Stimulated activated CD4-positive, alpha-beta T cell treated with anti-CD3 and anti-CD28 coated beads, Interleukin-4, amount 100 ng/mL, for 1 hour (primary cell): ENCODE results near the gene KLHL8.
"Not testable (repeated sequence)": the region's sequence is repeated elsewhere in the genome, so short reads cannot be mapped to it uniquely, and the experiment has no call there.

Experiments
- DNase-seq: peaks from one replicate; pipeline ENCODE4 v3.0.0-alpha.2; 2020

KLHL8 gene

GRCh38 chr4:87227751-87228151, 7.3 kb upstream of the KLHL8 start:
- DNase-seq = no peak

DNA sequence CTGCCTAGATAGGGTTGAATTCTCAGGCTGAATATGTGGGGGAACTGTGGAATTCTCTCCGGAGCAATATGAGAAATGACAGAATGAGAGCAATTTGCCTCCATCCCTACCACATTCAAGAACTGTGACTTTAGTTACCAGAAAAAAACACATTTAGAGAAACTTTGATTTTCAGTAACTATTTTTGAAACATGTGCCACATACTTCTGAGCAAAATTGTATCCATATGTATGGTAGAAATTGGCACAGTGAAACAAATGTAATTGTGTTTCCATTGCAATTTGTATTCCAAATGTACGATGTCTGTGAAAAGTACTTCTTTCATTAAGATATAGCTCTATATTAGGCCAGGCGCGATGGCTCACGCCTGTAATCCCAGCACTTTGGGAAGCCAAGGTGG, 5.5 kb upstream of the KLHL8 start:
- DNase-seq = no peak

DNA sequence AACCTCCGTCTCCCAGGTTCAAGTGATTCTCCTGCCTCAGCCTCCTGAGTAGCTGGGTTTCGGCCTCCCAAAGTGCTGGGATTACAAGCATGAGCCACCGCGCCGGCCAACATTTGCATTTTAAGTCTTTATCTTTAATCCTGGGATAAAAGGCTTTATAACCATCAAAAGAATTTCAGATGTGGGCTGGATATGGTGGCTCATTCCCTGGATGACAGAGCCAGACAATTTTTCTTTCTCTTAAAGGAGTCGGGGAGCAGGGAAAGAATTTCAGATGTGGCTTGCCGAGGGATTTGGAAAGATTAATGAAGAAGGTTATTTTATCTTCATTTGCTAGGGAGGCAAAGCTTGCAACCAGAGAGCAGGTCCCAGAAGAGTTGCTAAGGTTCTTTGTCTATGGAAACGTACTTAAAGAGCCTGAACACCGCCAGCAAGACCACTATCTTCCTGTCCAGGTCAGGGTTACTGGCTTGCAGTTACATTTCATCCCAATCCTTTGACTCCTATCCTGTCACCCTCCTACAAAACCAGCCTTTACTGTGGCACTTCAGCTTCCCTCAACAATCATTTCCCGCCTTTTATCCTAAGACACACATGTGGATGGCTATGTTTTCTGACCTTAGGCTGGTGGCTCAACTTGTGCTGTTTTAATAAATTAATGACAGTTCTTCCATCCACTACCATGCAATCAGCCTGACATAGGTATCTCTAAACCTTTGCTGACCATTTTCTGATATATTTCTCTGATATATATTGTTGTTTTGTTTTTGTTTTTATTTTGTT, 3.9 kb upstream of the KLHL8 start:
- DNase-seq = no peak

DNA sequence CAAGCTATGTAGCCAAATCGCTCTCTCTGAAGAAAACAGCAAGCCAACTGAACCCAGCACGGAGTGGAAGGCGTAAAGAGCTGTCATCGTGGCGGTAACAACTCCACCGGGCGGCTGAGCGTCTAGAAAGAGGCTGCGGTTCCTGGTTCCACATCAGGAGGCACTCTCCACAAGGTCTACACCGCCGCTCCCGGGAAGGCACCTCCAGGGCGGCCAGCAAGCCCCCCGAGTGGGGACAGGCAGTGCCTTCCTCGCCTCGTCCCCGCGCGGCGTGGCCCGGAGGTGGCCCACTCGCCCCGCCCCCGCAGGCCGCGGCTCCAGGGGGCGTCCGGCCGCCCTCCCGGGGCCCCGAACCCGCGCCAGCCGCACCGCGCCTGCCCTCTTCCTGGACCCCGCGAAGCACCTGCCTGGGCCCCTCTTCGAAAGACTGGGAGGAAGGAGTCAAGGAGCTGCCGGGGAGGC, 755 bp downstream of the KLHL8 start:
- DNase-seq = peak; percentile 52

DNA sequence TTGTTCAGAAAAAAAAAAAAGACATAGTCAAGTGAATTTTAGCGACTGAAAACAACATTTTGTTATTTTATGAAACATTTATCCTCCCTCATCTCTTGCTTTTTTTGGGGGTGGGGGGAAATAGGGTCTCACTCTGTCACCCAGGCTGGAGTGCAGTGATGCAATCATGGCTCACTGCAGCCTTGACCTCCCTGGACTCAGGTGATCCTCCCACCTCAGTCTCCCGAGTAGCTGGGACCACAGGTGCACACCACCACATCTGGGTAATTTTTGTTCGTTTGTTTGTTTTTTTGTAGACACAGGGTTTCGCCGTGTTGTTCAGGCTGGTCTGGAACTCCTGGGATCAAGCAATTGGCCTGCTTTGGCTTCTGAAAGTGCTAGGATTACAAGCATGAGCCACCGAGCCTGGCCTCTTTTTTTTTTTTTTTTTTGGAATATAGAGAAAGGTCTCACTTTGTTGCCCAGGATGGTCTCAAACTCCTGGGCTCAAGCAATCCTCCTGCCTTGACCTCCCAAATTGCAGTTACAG, 3.1 kb downstream of the KLHL8 start:
- not testable (repeated sequence) for DNase-seq

DNA sequence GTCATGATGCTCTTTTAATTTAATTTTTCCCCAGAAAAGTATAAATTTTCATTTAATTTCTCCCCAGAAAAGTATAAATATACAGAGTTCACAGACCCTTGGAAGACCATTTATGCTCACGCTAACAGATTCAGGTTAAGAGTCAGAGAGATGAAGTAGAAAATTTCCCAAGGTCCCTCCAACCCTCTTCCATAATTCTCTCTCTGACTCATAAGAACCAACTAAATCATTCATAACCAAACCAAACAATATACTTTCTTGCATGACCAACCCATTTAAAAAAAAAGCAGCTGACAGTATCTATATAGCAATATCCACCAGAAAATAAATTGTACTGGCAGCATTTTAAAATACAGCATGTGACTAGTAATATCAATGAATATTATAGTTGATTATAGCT, 3.9 kb downstream of the KLHL8 start:
- no peak for DNase-seq

- no peak for DNase-seq
Observed at GRCh38 chr4:87213421-87214075, 6.9 kb downstream of the KLHL8 start.

GRCh38 chr4:87211249-87211952, 9.0 kb downstream of the KLHL8 start:
- DNase-seq = no peak

DNA sequence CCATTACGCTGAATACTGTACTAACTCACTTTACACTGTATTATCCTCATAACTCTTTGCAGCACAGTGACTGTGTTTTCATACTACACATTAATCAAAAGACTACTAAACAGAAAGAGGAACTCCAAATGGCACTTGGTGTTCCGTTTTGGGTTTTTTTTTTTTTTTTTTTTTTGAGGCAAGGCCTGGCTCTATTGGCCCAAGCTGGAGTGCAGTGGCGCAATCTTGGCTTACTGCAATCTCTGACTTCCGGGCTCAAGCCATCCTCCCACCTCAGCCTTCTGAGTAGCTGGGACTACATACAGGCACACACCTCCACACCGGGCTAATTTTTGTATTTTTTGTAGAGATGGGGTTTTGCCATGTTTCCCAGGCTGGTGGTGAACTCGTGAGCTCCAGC, 10.7 kb downstream of the KLHL8 start:
- DNase-seq = no peak

DNA sequence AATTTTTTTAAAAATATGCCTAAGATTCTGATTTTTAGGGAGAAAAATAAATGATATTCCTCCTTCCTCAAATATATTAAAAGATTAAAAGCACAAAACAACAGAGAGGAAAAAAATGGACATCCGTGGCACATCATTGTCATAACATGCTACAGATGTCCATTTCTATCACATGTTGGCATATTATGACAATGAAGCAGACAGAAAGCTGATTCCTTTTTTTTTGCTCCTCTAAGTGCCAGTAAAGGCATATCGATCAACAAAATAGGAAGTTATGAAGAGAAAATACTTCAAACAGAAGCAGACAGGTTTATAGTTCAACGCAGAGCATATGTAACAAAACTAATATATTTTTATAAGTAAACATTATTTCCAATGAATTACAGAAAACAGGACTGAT, 11.2 kb downstream of the KLHL8 start:
- DNase-seq = no peak

- no peak for DNase-seq
Observed at GRCh38 chr4:87204559-87204958, 15.9 kb downstream of the KLHL8 start.

DNA sequence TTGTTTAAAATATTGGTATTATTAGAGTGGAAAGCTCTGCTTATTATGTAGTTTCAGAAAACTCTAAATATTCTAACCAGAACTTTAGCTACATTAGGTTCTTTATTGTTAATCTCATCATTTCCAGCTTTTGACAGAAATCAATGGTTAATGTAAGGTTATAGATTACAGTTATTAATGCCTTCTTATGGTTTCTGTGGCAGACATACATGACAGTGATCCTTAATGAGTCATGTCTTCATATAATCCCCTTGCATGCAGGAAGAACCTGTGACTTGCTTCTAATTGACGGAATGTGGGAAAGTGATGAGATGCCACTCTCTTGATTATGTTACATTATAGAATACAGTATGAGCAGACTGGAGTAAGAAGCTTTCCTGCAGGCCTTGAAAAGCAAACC, 23.5 kb downstream of the KLHL8 start:
- DNase-seq = no peak

DNA sequence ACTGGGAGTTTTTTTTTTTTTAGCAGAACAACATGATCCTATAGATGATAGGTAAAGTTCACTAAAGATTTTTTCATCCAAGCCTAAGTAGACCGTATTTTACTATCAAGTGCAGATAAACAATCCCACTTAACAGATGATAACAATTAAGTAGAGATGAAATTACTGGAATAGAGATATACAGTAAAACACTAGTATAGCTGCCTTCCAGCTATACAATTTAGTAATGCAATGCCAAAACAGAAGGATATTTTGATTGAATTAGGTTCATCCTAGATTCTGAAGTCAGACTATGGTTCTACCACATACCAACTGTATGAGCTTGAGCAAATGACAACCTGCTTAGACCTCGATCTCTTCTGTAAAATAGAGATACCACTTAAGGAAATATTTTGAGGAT, 24.3 kb downstream of the KLHL8 start:
- DNase-seq = no peak

- no peak for DNase-seq
Observed at GRCh38 chr4:87193958-87194675, 26.3 kb downstream of the KLHL8 start.

DNA sequence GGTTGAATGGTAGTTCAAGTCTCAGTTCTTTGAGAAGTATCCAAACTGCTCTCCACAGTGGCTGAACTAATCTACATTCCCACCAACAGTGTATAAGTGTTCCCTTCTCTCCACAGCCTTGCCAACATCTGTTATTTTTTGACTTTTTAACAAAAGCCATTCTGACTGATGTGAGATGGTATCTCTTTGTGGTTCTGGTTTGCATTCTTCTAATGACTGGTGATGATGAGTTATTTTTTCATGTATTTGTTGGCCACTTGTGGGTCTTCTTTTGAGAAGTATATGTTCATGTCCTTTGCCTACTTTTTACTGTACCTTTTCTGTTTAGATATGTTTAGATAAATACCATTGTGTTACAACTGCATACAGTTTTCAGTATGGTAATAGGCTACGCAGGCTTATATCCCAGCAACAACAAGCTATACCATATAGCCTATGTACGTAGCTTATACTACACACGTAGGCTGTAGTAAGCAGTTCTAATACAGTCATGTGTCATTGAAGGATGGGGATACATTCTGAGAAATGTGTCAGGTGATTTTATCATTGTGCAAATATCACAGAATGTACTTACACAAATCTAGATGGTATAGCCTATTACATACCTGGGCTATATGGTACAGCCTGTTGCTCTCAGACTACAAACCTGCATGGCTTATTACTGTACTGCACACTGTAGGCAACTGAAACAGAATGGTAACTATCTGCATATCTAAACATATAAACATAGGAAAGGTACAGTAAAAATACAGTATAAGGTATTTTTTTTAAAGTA, 28.1 kb downstream of the KLHL8 start:
- no peak for DNase-seq

- DNase-seq = no peak
Observed at GRCh38 chr4:87188932-87189331, 31.5 kb downstream of the KLHL8 start.

DNA sequence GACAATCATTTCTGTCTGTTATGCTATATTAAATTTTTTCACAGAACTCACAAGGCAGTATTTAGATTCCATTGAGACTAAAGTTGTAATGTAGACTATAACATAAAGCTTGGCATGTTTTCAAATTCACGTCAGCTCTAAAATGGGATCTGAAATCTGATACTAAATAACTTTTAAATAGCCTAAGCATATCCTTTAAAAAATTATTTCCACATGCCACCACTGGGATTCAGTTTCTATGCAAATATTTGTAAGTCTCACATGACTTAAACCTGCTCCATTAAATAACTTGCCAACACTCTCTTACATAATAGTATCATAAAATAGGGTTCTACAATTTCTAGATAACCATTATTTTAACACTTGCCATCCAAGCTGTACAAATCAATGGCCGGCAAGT, 32.4 kb downstream of the KLHL8 start:
- no peak for DNase-seq

DNA sequence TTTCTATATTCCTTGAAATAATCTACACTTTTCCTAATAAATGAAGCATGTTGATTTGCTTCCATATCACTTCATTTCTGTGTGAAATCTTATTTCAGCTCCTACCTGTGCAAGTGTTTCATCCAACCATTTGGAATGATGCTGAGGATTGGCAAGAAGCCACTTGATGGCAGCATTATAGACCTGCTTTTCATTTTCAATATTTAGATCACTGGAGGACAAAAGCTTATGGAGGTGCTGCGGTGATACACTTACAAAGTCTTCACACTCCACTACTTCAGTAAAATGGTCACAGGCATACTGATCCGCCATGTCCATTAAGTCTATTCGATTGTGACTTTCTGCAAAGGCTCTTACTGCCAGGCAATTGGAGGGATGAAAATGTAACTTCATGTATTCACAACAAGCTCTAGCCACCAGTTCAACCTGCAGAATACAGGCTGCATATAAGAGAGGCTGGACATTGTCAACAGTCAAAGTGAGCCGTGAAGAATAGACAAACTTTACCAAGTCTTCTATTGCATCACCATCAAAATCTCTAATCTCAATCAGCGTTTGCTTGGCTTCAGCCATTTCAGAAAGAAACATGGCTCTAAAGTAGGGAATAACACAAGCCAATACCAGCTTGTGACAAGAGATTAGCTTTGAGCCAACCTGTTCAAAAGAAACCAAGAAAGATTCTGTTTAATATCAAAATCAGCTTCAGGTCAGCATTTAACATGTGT, 35.1 kb downstream of the KLHL8 start:
- DNase-seq = no peak

- no peak for DNase-seq
Observed at GRCh38 chr4:87180767-87181166, 39.7 kb downstream of the KLHL8 start.

DNA sequence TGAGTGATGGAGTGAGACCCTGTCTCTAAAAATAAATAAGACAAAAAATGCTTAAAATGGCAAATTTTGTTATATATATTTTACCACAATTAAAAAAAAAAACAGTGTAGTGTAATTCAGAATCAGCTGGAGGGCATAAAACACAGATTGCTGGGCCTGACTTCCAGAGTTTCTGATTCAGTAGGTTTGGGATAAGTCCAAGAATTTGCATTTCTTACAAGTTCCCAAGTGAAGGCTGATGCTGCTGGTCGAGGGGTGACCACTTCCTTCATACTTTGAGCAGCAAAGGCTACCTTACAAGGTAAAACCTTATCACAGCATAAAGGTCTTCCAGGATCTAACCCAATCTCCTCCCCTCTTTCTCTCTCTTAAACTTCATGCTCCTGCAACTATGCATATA, 40.7 kb downstream of the KLHL8 start:
- no peak for DNase-seq

DNA sequence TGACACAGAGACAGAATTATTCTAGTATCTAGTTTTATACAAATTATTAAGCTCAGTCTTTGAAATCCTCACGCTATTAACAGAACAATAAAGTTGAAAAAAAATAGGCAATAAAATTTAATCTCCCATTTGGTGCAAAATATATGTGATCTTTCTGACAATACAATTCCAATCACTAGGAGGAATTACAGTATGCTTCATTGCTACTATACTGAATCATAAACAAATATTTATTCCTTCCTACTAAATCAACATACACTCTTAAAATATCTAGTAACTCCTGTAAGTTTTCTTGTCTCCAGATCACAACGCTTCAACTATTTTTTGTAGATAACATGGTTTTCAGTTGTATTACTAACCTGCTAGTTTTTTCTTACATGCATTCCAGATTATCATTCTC, 45.7 kb downstream of the KLHL8 start:
- no peak for DNase-seq

DNA sequence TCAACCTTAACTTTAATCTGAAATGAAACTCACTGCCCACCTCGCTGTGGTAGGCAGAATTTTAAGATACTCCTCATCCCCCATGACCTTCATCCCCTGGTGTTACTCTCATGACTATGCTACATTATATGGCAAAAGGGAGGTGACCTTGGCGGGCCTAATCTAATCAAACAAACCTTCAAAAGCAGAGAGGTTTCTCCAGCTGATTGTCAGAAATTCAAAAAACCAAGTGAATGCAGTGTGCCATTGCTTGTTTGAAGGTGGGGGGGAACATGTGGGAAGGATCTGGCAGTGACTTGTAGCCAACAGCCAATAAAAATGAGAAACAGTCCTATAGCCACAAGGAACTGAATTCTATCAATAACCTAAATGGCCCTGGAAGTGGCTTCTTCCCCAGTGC, 48.5 kb downstream of the KLHL8 start:
- DNase-seq = no peak
